T-helper 1 cell treated with Interleukin-12 subunit alpha and Interleukin-12 subunit beta and Interleukin-4 antibody, amounts not matched to agents 30 μg/mL and 1 μg/mL, for 36 hours (primary cell): ENCODE measurements around the gene KCNAB2.
"Not testable (repeated sequence)": the region's sequence is repeated elsewhere in the genome, so short reads cannot be mapped to it uniquely, and the experiment has no call there.

Experiments used
- H3K27ac Mint-ChIP-seq: one replicate; pipeline ENCODE4 v1.8.0; 2021; ENCODE audit warnings: mild to moderate bottlenecking, mixed read lengths
- H3K27me3 Mint-ChIP-seq: one replicate; pipeline ENCODE4 v1.8.0; 2021; ENCODE audit warnings: low read depth, mixed read lengths
- H3K36me3 Mint-ChIP-seq: one replicate; pipeline ENCODE4 v1.8.0; 2021; ENCODE audit warnings: low read depth, mixed read lengths
- H3K4me1 Mint-ChIP-seq: one replicate; pipeline ENCODE4 v1.8.0; 2021; ENCODE audit warnings: low read depth, mixed read lengths
- H3K4me3 Mint-ChIP-seq: one replicate; pipeline ENCODE4 v1.8.0; 2021; ENCODE audit warnings: mild to moderate bottlenecking, moderate library complexity, mixed read lengths
- H3K9me3 Mint-ChIP-seq: one replicate; pipeline ENCODE4 v1.8.0; 2021; ENCODE audit warnings: mixed read lengths

Gene KCNAB2

GRCh38 chr1:6070450-6070974 is 24.8 kb downstream of the KCNAB2 start:
- H3K36me3 Mint-ChIP-seq = peaks cover 13% of the 10 kb centered on the region
- no peaks in the 10 kb centered on the region for H3K27me3 Mint-ChIP-seq
- no peaks in the 10 kb centered on the region for H3K9me3 Mint-ChIP-seq
- H3K4me3 Mint-ChIP-seq = no peak overlapping the region
- H3K4me1 Mint-ChIP-seq = no peaks in the 10 kb centered on the region
- H3K27ac Mint-ChIP-seq = no peak overlapping the region

GRCh38 chr1:6071219-6071618 is 25.5 kb downstream of the KCNAB2 start:
- H3K4me3 Mint-ChIP-seq = no peak overlapping the region
- no peaks in the 10 kb centered on the region for H3K4me1 Mint-ChIP-seq
- H3K36me3 Mint-ChIP-seq = peaks cover 15% of the 10 kb centered on the region
- H3K9me3 Mint-ChIP-seq = no peaks in the 10 kb centered on the region
- no peak overlapping the region for H3K27ac Mint-ChIP-seq
- no peaks in the 10 kb centered on the region for H3K27me3 Mint-ChIP-seq

GRCh38 chr1:6072774-6073479 is 27.2 kb downstream of the KCNAB2 start:
- Mint-ChIP-seq H3K4me3 (no peak overlapping the region), H3K9me3 (no peaks in the 10 kb centered on the region), H3K27me3 (no peaks in the 10 kb centered on the region), H3K36me3 (peaks cover 18% of the 10 kb centered on the region), H3K4me1 (no peaks in the 10 kb centered on the region), H3K27ac (no peak overlapping the region)

GRCh38 chr1:6073480-6074053 is 27.9 kb downstream of the KCNAB2 start:
- Mint-ChIP-seq H3K9me3 (no peaks in the 10 kb centered on the region), H3K4me1 (no peaks in the 10 kb centered on the region), H3K27ac (no peak overlapping the region), H3K27me3 (no peaks in the 10 kb centered on the region), H3K4me3 (no peak overlapping the region), H3K36me3 (peaks cover 23% of the 10 kb centered on the region)

- Mint-ChIP-seq H3K27ac (no peak overlapping the region), H3K36me3 (peaks cover 27% of the 10 kb centered on the region), H3K9me3 (no peaks in the 10 kb centered on the region), H3K27me3 (no peaks in the 10 kb centered on the region), H3K4me3 (no peak overlapping the region), H3K4me1 (no peaks in the 10 kb centered on the region)
Measured at GRCh38 chr1:6074192-6074901, 28.7 kb downstream of the KCNAB2 start.

- Mint-ChIP-seq H3K36me3 (peaks cover 34% of the 10 kb centered on the region), H3K4me1 (no peaks in the 10 kb centered on the region), H3K27me3 (no peaks in the 10 kb centered on the region), H3K9me3 (no peaks in the 10 kb centered on the region), H3K27ac (no peak overlapping the region), H3K4me3 (no peak overlapping the region)
Measured at GRCh38 chr1:6075748-6076147, 30.1 kb downstream of the KCNAB2 start.

GRCh38 chr1:6077061-6077460 is 31.4 kb downstream of the KCNAB2 start:
- H3K4me3 Mint-ChIP-seq, H3K27me3 Mint-ChIP-seq, H3K9me3 Mint-ChIP-seq, H3K4me1 Mint-ChIP-seq: not testable (repeated sequence)
- Mint-ChIP-seq H3K27ac (peak overlapping the region; percentile 63), H3K36me3 (peaks cover 35% of the 10 kb centered on the region)

- Mint-ChIP-seq H3K4me3 (no peak overlapping the region), H3K9me3 (no peaks in the 10 kb centered on the region), H3K4me1 (no peaks in the 10 kb centered on the region), H3K36me3 (peaks cover 34% of the 10 kb centered on the region), H3K27ac (no peak overlapping the region), H3K27me3 (no peaks in the 10 kb centered on the region)
Measured at GRCh38 chr1:6077506-6077905, 31.8 kb downstream of the KCNAB2 start.

- Mint-ChIP-seq H3K27me3 (no peaks in the 10 kb centered on the region), H3K9me3 (no peaks in the 10 kb centered on the region), H3K36me3 (peaks cover 34% of the 10 kb centered on the region), H3K4me1 (no peaks in the 10 kb centered on the region), H3K4me3 (no peak overlapping the region), H3K27ac (peak overlapping the region; percentile 41)
Measured at GRCh38 chr1:6077919-6078318, 32.2 kb downstream of the KCNAB2 start.

GRCh38 chr1:6080469-6080868 is 34.8 kb downstream of the KCNAB2 start:
- Mint-ChIP-seq H3K36me3 (peaks cover 36% of the 10 kb centered on the region), H3K4me1 (no peaks in the 10 kb centered on the region), H3K27me3 (no peaks in the 10 kb centered on the region), H3K27ac (no peak overlapping the region), H3K9me3 (no peaks in the 10 kb centered on the region), H3K4me3 (no peak overlapping the region)

GRCh38 chr1:6081901-6082300 is 36.2 kb downstream of the KCNAB2 start:
- Mint-ChIP-seq H3K4me1 (no peaks in the 10 kb centered on the region), H3K27ac (no peak overlapping the region), H3K36me3 (peaks cover 32% of the 10 kb centered on the region), H3K4me3 (no peak overlapping the region), H3K9me3 (no peaks in the 10 kb centered on the region), H3K27me3 (no peaks in the 10 kb centered on the region)

- no peak overlapping the region for H3K4me3 Mint-ChIP-seq
- H3K27me3 Mint-ChIP-seq = no peaks in the 10 kb centered on the region
- no peaks in the 10 kb centered on the region for H3K4me1 Mint-ChIP-seq
- no peaks in the 10 kb centered on the region for H3K9me3 Mint-ChIP-seq
- H3K27ac Mint-ChIP-seq = no peak overlapping the region
- peaks cover 30% of the 10 kb centered on the region for H3K36me3 Mint-ChIP-seq
Measured at GRCh38 chr1:6082430-6082971, 36.8 kb downstream of the KCNAB2 start.

GRCh38 chr1:6083385-6083784 is 37.7 kb downstream of the KCNAB2 start:
- Mint-ChIP-seq H3K27me3 (no peaks in the 10 kb centered on the region), H3K36me3 (peaks cover 27% of the 10 kb centered on the region), H3K9me3 (no peaks in the 10 kb centered on the region), H3K4me3 (no peak overlapping the region), H3K27ac (no peak overlapping the region), H3K4me1 (no peaks in the 10 kb centered on the region)

- Mint-ChIP-seq H3K36me3 (peaks cover 23% of the 10 kb centered on the region), H3K27ac (no peak overlapping the region), H3K4me1 (no peaks in the 10 kb centered on the region), H3K27me3 (no peaks in the 10 kb centered on the region), H3K9me3 (no peaks in the 10 kb centered on the region), H3K4me3 (no peak overlapping the region)
Measured at GRCh38 chr1:6083801-6084446, 38.2 kb downstream of the KCNAB2 start.
